Measurements from ENCODE around the gene SMOC1.

Gene SMOC1

DNA sequence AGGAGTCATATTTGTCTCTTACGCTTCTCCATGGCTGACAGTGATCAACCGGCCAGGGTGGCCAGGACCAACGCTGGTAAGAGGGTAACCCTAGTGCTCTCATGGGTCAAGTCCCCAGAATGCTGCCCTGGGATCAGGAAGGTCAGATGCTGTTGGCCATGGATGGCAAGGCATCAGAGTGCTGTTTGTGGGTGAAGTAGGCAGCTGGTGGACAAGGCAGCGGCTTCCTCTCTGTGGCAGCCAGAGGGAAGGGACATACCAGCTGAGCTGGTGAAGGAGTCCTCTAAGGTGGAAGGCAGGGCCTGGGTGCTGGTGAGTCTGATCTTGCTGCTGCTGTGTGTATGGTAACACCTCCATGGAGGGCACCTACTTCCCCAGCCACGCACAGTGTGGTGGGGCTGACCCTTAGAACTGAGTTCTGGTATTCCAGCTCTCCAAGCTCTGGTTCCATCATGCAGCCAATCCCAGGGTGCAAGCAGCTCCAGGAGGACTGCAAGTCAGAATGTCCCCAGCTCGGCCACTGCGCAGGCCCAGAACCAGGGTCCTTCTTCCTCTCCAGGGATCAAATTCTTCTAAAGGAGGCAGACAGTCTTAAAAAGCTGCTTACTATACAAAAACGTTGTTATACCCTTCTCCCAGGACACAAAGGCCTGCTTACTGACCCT is 13.4 kb upstream of the SMOC1 start:
- DNase-seq, result no peak

DNA sequence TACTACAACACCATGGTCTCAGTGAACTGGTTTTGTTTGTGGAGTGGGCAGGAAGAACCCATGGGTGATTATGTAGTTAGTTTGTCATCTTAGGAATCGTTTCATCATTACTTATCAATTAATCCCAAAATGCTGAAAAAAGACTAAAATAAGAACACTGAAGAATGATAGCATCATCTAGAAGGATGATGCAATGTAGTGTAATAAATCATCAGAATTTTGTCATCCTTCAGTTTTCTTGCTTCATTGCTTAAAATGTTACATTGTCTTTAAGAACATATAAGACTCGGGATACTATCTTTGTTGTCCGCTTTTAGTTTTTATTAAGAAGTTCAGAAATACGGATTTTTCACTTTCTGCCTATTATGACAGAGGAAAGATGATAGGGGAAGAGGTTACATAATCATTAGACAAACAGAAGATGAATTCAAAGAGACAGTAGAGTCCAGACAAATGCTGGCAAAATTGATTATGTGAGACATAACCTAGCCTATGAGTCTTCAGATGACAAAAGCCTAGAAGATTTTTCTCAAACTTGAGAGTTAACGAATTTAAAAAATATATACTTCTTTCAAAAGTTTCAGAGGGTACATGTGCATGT is 10.8 kb upstream of the SMOC1 start:
- DNase-seq, result no peak

DNA sequence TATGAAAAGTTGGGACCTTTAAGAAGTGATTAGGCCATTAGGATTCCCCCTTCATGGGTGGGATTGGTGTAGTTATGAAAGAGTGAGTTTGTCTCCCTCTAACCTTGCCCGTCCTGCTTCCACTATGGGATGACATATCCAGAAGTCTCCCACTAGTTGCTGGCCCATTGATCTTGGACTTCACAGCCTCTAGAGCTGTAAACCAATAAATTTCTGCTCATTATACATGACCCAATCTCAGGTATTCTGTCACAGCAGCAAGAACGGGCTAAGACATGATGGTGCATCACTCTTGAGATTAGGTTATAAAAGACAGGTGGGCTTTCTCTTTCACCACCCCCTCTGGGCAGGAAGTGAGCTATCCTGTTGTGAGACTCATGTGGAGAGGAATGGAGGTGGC is 8.6 kb upstream of the SMOC1 start:
- no peak for DNase-seq

DNA sequence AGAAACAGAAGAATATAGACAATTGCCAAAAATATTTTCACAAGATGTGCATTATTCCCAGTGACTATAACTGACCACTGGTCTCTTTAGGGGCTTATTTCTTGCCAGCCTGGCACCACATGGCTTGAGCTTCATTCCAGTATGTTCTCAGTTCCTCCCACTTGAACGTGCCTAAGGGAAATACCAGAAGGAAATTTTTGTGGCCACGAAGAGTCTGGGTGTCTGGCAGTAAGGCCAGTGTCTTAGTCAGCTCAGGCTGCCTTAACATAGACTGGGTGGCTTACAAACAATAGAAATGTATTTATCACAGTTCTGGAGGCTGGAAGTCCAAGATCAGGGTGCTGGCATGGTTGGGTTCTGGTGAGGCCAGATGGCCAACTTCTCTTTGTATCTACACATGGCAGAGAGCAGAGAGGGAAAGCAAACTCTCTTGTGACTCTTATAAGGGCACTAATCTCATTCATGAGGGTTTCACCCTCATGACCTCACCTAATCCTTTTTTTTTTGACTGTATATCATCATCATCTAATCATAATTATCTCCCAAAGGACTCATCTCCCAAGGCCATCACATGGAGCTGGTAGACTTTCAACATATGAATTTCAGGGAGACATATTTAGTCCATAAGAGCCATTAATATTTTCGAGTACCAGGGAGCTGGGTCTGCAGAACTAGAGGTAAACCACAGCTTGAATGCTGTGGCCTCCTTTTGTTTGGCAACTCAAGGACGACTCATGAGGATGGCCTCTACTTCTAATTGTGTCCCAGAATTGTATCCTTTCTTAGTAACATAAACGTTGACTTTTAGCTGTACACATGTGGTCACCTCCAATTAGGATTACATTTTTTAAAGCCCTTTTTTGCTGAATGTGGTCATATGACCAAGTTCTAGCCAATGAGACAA is 5.1 kb upstream of the SMOC1 start:
- no peak for DNase-seq

DNA sequence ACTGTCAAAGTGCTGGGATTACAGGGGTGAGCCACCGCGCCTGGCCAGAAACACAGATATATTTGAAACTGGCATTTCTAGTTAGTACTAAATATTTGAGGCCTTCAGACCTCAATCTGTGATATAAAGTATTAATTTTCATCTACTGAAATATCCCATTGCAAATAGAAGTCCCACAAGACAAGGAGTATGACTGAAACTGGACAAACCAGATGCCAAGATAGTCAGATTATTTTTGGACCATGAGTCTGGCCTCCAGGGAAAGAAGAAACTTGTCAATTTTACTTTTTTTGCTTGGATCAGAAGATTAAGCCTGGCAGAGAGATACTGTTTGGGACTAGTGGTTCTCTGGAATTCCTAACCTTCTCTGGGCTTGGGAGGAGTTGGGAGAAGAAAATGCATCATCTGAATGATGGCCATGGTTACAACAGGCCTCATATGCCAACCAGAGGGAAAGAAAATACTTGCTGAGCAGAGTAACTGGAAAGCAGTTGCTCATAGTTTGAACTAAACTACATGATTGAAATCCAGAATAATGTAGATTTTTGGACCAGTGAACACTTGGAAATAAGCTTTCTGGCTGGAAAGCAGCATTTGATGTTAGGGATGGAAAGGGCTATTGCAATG is 2.9 kb upstream of the SMOC1 start:
- no peak for DNase-seq

DNA sequence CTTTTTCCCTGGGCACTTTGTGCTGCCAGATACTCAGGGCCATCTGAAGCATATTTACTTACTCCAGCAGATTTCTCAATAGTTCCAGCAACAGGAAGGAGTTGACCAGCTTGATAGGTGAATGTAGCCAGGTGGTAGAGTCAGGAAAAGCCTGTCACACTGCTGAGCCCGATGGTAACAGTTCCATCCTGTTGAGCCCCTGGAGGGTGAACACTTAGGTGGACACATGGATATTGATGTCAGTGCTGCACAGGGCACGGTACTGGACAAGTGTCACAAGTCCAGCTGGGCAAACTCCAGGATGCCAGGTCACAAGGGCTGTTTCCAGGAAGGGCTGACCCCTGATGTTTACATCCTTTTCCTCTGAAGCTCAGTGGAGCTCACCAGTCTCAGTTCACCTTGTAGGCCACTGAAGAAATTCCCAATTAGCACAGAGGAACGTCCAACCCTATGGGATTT is 2.3 kb upstream of the SMOC1 start:
- DNase-seq, result no peak

DNA sequence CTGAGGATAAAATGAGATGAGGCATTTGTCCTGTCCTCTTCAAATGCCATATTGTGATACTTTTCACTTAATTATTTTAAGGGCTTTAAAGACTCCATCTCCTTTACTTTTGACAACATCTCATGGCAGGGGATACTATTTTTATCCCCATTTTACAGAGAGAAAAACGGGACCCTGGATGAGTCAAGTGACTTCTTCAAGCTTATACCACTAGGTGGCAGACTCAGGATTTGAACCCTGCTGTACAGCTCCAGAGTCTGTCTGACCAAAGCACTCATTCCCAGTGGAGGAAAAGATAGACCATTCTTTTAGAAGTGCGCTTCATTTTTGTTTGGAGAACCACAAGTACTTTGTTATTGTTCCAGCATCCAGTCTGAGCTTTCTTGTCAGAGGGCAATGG is 1.7 kb upstream of the SMOC1 start:
- no peak for DNase-seq

DNA sequence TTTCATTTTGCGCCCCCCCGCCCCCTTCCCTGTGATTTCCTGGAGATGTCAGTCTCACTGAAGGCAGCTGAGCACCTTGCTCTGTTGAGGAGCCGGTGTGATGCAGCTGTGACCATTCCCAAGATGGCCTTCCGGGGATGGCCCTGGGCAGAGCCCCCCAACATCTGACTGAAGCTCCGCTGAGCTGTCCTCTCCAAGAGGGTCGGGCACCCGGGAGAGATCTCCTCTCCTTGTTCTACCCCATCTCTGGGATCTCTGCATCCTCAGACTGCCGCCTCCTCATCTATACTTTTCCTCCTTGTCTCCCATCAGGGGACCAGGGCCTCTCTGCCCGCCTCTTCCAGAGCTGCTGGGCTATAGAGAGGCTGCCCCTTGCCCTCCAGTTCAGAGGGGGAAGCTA is 965 bp upstream of the SMOC1 start:
- DNase-seq, result no peak

DNA sequence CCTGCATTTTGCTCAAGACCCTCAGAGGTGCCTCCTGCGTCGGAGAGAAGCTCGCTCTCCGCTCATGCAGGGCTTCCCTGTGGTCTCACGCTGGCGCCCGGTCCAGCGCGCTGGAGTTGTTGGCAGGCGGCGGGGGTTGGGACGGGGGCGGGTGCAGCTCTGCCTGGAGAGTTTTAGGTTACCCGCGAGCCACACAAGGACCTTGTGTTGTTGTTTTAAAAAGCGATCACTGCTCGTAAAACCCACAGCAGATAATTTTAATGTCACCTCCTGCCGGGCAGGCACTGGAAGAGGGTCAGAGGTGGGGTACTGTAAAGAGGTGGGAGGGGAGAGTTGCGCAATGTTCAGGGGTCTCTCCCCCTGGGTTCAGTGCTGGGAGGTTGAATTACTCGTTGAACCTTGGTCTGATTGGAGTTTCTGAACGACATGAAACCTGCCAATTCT is 850 bp downstream of the SMOC1 start:
- no peak for DNase-seq

DNA sequence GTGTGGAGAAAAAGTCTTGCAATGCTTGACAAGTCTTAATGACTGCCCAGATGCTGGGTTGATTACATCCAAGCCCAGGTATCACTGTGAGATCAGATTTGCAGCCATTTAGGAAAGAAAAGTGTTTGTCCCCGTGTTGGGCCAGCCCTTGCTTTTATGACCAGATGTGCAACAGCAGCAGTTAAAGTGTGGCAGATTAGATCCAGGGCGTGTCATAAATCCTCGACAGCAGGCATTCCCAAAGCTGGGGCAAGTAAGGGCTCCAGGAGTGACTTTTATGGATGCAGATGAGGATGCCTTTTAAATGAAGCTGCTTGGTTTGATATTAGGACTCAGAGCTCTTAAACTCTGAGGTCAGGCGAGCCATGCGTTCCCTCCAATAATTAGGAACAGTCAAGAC is 1.7 kb downstream of the SMOC1 start:
- DNase-seq, result no peak

DNA sequence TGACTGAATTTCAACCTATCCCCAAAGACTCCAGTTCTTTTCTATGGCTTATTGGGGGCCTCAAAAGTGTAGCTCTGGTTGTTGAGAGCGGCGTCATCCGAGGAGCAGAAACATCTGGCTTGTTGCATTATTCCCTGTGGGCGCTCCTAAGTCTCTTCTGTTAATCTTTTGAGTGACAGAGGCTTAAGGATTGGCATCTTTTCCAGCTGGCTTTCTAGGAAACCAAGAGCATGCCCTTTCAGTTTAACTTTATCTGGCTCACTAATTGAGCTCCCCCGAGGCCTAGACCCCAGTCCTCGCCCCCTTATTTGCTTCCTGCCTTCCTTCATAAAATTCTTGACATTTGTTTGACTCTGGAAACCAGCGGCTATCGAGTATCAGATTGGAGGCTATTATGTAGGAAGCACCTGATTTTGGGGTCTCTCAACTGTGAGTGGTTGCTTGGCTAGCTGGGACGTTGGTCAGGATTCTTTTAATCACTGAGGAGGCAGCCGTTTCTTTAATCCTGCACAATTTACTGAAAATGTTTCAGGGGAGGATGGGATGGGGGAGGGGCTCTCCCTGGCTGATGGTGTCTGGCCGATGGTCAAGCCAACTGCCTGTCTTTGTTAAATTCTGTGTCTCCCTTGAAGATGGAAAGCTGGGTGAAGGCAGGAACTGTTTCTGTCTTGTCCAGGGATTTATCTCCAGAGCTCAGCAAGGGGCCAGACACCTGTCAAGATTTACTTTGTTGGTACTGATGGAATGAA is 3.1 kb downstream of the SMOC1 start:
- no peak for DNase-seq

DNA sequence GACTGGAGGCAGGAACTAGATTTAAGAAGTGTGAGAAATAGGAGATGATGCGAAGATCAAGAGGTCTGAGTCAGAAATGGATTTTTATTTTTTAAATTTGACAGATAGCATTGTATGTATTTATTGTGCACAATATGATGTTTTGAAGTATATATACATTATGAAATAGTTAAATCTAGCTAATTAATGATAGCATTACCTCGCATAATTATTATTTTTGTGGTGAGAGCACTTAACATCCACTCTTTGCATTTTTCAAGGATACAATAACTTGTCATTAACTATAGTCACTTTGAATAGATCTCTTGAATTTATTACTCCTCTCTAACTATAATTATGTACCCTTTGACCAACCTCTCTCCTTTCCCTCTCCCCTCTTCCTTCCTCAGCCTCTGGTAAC is 3.7 kb downstream of the SMOC1 start:
- DNase-seq, result no peak

DNA sequence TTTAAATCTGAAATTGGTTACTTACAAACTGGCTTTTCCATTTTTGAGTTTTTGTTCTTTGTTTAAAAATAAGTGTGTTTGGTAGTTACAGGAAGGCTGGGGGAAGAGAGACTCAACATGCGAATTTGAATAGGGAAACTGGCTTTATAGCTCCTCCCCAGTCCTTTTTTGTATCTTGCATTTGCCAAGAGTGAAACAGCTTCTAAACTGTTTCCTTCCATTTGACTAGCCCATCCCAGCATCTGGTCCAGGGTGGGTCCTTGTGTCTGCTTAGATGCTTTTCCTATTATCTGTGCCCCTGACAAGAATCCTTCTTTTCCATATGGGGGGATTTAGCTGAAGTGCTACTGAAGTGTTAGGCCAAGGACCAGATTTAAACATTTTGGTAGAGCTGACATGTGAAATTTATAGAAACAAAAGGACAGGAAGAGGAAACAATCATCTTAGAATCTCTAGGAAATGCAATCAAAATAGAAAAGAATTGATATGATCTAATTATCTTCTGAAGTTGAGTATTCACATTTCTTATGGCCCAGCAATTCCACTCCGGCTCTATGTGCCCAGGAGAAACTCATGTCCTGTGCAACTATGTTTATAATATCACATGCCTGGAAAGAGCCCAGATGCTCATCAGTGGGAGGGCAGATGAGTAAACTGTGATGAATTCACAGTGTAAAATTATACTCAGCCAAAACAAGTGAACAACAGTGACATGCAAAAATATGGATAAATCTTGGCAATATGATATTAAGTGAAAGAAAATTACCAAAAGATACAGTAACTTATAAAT is 7.4 kb downstream of the SMOC1 start:
- DNase-seq, result no peak

DNA sequence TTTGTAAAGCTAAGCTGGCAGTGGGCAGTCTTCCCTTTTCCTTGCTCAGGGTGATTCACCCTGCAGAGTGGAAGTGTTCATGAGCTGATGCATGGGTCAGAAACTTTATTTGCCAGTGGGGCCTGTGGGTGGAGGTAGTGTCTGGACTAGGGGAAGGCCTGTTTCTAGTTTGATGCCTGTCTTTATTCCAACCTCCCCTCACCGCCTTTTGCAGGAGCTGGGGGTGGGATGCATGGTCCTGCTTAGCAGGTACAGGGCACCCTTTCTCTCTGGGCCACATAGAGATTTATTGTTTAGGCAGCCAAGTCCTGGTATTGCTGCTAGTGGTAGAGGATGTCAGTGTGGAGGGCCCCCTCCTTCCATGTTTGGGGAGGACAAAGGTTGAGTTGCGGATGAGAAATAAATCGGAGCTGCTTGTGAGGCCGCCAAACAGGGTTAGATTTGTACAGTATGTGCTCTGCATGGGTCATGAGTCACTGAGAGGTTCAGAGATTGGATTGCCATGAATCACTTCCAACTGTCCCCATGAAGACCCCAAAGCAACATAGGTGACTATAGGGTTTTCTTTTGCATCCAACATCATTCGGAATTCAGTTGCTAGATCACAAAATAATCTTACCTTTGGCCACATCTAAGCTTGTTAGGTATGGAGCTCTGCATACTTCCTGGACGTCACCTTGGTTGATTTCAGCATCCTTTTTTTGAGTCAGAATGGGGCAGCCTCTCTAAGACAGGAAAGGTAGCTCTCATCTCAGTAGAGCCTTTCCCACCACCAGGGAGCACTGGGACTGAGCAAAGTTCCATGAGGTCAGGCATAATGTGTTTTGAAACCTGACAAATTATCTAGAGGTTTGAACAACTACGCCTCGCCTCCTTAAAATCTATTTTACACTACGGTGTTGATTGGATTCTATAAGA is 8.8 kb downstream of the SMOC1 start:
- no peak for DNase-seq

DNA sequence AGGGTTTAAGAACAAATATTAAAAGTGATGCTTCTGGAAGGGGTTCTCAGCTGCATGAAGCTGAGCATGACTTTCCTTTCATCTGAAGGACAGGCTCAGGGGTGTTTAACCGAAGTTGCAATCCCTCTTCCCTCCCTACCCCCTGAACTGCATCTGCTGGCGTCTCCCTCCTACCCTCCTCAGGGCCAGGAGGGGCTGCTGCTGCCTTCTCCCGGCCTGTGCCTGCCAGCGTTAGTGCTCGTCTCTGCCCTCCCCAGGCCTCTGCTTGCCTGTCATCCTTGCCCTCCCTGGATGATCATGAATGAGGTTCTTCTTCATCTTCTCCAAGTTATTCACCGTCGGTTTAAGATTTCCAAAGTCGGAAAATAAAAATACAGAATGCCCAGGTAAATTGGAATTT is 12.2 kb downstream of the SMOC1 start:
- no peak for DNase-seq

DNA sequence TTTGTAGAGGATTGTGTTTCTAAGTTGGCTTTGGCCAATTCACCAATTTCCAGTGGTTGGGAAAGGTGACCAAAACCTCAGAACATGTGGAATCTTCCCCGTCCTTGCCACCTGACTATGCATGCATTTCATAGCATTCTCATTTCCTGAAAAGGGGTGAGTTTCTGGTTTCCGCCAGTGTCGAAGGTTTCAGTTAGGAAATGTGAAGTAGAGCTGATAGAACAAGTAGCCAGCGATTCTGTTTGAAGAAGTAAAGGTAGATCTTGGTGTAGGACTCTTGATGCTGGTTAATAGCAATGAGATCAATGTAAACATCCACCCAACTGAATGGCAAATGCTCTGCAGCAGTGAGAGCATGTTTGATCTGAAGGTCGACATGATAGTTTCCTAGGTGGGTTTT is 15.9 kb downstream of the SMOC1 start:
- DNase-seq, result no peak

DNA sequence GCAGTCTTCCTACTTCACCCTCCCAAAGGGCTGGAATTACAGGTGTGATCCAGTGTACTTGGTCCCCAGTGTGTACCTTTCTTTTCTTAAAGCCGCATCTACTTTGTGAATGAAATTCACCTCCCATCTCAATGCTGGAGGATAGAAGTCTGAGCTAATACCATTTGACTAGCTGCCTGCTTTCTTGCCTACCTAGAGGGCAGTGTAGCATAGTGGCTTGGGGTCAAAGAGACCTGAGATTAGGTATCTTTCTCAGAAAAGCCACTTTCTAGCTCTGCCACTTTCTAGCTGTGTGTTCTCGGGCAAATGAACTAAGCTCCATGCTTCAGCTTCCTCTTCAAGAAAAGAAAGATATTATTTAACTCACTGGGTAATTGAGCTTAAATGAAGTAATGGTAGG is 16.9 kb downstream of the SMOC1 start:
- DNase-seq, result no peak

DNA sequence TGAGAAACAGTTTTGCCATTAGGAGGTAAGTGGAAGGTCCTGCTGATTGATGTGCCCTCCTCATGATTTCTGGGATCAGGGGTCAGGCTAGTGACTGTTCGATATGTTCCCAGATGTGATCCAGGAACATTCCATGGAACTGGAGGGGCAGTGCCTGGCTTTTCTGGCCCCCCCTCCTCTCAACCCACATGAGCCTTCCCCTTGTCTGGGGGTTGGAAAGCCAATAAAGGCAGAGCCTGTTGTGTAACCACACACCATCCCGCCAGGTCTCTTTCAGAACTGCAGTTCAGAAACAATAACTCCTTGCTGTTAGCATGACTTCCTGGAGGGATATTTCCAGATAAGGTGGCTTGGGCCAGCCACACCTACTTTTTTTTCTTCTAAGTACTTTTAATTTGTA is 17.8 kb downstream of the SMOC1 start:
- DNase-seq, result no peak

DNA sequence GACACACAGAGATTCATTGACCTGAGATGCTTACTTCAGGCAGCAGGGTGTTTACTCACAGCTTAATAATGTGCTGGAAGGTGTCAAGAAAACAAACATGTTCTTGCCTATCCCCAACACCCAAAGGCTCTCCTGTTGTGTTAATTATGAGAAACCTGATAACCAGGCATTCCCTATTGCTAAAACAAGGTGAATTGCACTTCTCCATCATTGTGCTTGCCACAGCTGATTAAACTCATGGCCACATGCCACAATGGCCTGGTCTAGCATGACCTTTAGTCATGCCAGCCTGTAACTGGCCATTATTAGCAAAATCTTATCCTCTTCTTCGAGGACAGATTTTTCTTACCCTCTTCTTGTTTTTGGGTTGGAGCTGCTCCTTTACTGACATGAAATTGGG is 21.4 kb downstream of the SMOC1 start:
- DNase-seq, result no peak

DNA sequence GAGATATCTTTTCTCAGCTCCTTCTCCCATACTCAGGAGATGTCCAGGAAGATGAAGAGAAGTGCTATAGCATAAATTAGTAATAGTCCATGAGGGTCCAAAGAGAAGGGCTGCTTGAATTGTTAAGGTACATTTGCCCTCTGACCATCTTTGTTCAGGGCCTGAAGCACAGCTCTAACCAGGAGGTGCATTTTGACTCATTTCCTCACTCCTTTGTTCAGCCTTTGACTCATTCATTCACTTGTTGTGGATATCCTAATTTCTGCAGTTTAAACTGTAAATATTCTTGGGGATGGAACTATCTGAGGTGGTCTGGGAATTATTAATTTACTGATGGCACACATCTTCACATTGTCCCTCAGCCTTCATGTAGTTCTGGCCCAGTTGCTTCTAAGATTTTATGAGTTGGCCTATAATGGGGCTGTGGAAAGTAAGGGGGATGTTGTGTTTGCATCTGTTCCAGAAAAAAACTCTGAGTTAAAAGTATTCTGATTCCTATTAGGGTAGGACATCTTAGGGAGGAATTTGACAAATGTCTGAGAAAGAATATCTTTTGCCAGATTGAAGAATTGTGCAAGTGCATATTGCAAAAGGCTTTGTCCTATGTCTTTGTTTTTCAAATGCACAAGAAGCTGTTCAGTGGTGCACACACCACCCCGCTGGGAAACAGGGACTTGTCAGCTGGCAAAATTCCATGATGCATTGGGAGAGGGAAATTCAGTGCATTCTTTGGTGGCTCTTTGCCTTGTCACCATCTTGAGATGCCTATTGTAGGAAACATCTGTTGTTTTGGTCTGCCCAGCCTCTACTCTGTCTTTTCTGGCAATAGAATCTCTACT is 22.1 kb downstream of the SMOC1 start:
- DNase-seq, result no peak

All from CD4-positive, alpha-beta T cell treated with Interleukin-15 for 1 hour (primary cell).